Adipose tissue (tissue), 3 donors: ENCODE data around the gene PIH1D2. TPM values are rescaled to one million over a fixed set of nuclear protein-coding genes. Genes with fewer than 3 reads are reported as not detected.
"Not testable (repeated sequence)": the region's sequence is repeated elsewhere in the genome, so short reads cannot be mapped to it uniquely, and the experiment has no call there.

ENCODE experiments used
- H3K27ac ChIP-seq: one replicate; pipeline ENCODE4 v1.5.1; 2013; ENCODE audit warnings: low read depth, low read length
- WGBS, 3 donors: extraction: QIAGEN DNeasy Blood & Tissue Kit; methylation state at CpG; one replicate each; pipeline ENCODE4 v1.1.7; 2013; 5-methylcytosine and 5-hydroxymethylcytosine counted together
- polyA plus RNA-seq, 3 donors: library from polyadenylated mRNA; stranded (reverse); fragments of 200-250 nt; gene quantifications; one replicate each; pipeline ENCODE4 v1.2.3, GENCODE V29; 2013
- donor health status: healthy with polysubstance abuse.
- donor health status: Bipolar disorder and iron deficiency.
- donor health status: healthy.

The PIH1D2 gene, protein sequence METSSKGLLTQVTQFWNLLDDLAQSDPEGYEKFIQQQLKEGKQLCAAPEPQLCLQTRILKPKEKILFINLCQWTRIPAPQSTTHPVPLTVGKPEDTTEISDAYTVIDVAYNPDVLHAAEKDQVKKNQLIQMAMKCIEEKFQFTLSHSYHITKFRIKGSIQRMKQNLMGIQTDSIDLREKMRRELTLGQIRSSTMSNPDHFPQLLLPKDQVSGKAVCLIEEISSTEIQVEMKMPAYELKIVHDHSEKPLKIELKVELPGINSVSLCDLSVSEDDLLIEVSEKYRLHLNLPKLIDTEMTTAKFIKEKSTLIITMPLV
- 1 to 10 TPM in 1 of 3 donors, under 1 TPM in 2; 0.76 to 1.3 (median 0.86) TPM for polyA plus RNA-seq

DNA sequence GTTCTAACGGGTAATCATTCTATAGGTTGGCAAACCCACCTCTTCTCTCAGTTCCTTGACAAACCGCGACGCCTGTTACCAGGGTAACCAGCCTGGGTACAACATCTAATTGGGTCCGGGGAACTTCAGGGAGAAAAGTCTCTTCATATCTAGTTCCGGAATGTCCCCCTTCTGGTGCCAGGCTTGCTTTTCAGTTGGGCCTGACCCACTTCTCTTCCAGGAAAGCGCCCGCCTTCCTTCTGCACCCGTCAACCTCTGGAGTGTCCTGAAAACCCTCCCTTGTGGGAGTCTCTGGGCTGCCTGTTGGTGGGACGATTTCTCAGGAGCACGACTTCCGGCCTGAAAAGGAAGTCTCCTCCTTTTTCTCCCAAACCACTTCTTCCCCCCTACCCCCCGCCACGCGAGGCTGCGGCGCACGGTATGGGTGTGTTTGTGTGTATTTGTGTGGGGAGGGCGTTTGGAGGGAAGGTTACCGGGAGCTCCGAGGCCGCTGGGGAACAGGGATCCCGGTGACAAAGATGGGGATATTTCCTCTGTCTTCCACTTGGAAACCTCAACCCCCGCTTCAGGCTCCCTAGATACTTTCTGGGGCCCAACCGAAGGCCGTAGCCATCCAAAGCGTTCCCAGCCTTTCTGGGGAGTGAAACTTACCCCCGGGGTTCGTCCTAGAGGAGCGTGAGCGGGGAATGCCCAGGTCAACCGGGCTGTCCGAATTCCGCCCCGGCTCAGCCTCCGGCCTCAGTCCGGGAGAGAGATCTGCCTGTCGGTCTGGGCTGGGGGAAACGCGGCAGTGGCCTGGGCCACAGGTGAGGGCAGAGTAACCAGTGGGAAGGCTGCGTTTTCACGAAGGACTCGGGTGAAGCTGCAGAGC, at the start of gene PIH1D2, which contains the start of gene NKAPD1:
Gene PIH1D2 (minus strand): TSS at position 77 of the 871 bp plus-strand sequence. CDS start 843 bp downstream, outside the sequence.
Gene NKAPD1 (plus strand): TSS at position 359 of the 871 bp plus-strand sequence. CDS start 1,276 bp downstream, outside the sequence.
- 0% methylated on average over 43 of the region's 43 CpGs for WGBS, 3 donors
- no peak within 1 kb of the TSS for H3K27ac ChIP-seq

DNA sequence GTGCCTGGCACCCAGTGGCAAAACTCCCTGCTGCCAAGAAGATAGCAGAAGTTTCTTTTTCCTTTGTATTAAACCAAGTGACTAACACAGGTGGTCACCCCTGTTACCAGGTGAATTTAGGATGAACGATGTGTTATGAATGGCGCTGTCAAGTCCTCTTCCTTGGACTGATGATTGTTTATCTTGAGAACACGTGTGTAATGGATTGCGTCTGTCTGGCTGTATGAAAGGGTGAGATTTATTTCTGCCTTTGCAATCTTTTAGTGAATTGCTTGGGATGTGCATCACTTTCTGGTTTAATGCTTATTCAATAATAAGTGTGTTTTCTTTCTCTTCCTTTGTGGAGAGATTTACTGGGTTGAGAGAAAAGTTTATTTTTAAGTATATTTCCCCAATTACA, 49.3 kb upstream of the PIH1D2 start:
- no peak overlapping the region for H3K27ac ChIP-seq
- 67 to 84% (median 69%) methylated on average over 4 of the region's 4 CpGs for WGBS, 3 donors

DNA sequence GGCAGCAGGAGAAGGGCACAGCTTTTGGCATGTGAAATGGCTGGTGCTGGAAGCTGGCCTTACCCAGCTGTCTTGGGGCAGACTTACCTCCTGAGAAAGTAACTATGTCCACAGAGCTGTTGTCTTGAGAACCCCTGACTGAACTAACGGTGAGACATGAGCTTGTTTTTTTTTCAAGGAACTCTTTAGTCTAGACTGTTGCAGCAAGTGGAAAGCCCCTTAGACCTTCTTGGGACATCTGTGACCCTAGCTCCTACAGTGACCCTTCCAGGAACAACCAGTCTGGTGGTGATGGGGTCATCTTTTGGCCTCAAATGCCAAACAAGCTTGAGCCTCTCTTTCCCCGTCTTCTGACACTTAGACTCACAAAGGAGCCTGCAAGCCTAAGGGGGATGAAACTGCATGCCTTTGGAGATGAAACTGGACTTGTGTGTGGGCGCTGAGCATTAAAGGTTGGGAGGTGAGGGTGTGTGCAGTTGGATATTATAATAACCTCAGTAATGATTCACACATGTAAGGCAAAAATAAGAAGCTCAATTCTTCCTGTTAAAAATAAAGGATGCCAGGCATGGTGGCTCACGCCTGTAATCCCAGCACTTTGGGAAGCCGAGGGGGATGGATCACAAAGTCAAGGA, 48.3 kb upstream of the PIH1D2 start:
- H3K27ac ChIP-seq: no peak overlapping the region
- WGBS, 3 donors: 93 to 96% (median 94%) methylated on average over 5 of the region's 5 CpGs

DNA sequence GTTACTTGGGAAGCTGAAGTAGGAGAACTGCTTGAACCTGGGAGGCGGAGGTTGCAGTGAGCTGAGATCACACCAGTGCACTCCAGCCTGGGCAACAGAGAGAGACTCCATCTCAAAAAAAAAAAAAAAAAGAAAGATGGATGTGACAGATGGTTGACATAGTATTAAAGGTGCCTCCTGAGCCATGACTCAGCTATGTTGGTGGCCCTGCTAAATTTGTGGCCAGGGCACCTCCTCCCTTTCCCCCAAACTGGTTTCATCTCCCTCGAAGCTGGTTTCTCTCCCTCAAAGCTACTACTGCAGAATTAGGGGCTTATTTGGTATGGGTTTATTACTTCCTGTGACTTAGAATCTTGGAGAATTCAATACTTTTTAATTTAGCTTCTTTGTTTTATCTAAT, 44.4 kb upstream of the PIH1D2 start:
- WGBS, 3 donors: 74 to 89% (median 82%) methylated on average over 2 of the region's 2 CpGs
- no peak overlapping the region for H3K27ac ChIP-seq

DNA sequence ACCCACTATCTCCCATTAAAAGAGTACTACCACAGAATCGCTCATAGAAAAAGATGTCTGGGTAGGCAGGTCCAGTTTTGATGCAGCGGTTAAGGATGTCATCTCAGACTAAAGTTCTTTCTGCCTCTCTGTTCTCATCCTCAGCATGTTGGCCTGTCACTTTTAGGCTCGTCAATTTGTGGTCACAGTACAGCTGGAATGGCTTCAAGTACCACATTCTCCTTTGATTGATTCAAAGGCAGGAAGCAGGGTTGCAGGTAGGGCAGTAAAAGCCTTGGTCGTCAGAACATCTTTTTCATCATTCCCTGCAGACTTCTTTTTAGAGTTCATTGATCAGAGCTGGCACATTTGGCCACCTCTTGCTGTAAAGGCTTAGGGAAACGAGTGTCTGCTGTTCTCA, 41.6 kb upstream of the PIH1D2 start:
- no peak overlapping the region for H3K27ac ChIP-seq
- 70 to 78% (median 75%) methylated on average over 5 of the region's 5 CpGs for WGBS, 3 donors

DNA sequence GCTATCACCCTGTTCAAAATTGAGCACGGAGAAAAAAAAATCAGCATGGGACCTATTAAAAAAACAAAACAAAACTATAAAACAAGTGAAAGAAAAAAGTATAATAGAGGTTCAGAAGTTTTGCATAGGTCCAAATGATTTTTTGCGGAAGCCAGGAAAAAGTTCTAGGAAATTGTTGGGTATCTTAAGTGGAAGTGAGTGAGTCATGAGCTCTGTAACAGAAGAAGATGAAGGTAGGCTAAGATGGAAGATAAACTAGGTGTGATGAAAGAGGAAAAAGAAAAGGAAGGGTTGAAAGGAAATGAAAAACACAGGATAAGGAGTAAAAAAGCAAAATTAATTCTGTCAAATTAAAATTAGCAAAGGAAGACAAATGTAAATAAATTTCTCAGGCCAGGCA, 40.6 kb upstream of the PIH1D2 start:
- 94 to 96% (median 95%) methylated on average over 2 of the region's 2 CpGs for WGBS, 3 donors
- H3K27ac ChIP-seq: no peak overlapping the region

DNA sequence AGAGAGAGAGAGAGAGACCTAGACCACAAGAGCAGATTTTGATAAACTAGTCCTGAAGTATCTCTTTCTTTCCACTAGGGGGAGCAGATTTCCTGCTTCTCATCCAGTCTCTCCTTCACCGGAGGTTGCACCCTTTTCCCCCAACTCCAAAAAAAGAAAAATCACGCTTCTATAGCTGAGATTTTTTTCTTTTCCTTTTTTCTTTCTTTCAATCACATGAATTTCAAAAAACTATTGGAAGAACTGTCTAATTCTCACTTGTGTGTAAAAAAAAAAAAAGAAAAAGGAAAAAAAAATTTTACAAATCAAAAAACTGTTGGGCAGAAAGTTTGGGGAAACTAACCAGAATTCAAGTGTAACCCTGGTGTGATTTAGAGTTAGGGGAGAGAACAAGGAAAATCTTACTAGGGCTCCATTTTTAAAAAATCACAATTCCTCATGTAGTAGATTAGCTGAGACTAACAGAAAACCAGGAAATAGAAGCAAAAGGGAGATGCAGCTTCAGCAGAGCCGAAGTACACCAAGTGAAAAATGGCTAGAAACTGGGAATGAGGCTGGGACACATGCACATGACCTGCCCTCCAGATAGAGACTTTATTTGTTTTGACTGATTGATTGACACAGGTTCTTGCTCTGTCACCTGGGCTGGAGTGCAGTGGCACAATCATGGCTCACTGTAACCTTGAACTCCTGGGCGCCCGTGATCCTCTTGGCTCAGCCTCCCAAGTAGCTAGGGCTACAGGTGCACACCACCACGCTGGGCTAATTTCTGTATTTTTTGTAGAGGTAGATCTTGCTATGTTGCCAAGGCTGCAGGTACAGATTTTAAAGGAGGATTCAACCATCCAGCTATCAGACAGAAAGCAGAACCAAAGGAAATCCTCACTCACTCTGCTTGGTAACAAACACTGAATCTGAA, 40.0 kb upstream of the PIH1D2 start:
- WGBS, 3 donors: 48 to 63% (median 61%) methylated on average over 6 of the region's 6 CpGs
- no peak overlapping the region for H3K27ac ChIP-seq

DNA sequence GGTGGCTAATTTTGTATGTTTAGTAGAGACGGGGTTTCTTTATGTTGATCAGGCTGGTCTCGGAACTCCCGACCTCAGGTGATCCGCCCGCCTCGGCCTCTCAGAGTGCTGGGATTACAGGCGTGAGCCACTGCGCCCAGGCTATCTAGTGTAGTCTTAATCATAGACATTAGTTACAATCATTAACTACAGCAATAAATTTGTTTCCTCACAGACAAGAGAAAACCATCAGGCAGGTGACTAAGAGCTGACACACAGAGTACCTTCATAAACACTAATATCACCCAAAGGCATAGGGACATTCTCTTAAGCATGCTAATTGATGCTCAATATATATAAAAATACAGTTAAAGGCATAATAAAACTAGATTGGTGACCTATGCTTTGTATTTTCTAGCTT, 32.3 kb upstream of the PIH1D2 start:
- WGBS, 3 donors: 95 to 98% (median 96%) methylated on average over 8 of the region's 8 CpGs
- H3K27ac ChIP-seq: no peak overlapping the region

DNA sequence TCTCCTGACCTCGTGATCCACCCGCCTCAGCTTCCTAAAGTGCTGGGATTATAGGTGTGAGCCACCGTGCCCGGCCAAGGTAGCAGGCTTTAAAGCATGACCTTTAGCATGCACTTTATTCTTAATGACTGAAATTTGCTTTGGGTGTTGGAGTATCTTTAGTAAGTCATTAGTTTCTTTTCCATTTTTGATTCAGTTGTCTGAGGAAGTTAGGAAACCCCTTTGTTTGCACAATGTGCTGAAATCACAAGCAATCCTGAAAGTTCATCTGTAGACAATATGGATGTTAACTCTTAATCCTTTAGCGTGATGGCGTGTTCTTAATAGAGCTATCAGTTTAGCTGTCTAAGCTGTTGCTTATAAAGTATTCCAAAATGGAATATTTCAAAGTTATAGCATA, 29.6 kb upstream of the PIH1D2 start:
- WGBS, 3 donors: 72 to 92% (median 81%) methylated on average over 6 of the region's 6 CpGs

DNA sequence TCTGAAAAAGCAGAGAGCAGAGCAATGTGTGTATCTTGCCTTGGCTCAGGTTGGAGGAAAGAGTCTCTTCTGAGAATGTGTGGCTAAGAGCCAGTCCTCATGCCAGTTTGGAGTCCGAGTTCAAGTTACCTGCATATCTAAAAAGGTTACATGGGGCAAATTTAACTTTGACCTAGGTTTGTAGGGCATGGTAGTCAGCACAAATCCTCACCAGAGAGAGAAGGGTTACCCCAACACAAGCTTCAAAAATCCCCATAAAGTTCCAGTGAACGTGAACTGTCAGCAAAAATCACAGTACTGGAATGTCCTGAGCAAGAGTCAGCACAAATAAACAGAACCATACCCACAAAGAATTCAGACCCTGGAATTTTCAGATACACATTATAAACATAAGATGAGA, 26.6 kb upstream of the PIH1D2 start:
- H3K27ac ChIP-seq: no peak overlapping the region
- WGBS, 3 donors: 59 to 76% (median 66%) methylated on average over 2 of the region's 2 CpGs

More for the DNA sequence above, 29.6 kb upstream of the PIH1D2 start:
- H3K27ac ChIP-seq: no peak overlapping the region

DNA sequence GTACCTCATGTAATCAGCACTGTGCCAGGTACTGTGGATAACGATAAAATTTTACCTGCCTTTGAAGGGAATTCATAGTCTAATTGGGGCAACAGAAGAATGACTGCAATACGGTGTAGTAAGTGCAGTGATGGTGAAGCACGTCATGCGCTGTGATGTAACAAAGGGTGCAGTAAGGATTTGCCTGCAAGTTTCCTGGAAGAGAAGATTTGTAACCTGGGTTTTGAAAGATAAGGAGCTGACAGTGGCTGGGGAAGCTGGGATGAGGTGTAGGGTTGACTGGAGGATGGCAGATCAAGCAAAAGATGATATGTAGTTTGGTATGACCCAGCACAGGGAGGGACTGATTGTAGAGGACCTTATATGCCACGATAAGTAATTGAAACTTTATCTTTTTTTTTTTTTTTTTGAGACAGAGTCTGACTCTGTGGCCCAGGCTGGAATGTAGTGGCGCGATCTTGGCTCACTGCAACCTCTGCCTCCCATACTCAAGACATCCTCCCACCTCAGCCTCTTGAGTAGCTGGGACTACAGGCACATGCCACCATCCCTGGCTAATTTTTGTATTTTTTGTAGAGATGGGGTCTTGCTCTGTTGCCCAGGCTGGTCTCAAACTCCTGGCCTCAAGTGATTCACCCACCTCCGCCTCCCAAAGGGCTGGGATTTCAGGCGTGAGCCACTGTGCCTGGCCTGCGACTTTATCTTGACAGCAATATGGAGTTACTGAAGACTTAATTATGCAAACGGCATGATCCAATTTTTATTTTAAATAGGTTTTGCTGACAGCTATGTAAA, 24.1 kb upstream of the PIH1D2 start:
- WGBS, 3 donors: 86 to 90% (median 87%) methylated on average over 11 of the region's 11 CpGs

DNA sequence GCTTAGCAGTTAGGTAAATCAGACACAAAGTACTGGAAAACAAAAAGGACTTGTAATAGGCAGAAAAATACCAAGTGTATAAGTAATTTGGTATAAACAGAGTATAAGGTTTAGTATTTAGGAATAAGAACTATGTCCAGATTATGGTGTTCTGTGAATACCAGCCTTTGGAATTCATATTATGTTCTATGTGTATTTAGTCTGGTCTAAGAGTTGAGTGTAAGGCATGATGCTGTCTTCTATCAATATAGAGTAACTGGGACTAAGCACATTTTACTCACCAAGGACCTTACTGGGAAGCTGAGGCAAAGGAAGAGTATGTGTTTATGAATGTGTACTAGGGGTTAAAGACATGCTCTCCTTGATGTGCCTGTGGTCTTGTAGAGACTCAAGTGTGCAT, 22.4 kb upstream of the PIH1D2 start:
- H3K27ac ChIP-seq: no peak overlapping the region

More for the DNA sequence above, 24.1 kb upstream of the PIH1D2 start:
- H3K27ac ChIP-seq: no peak overlapping the region

DNA sequence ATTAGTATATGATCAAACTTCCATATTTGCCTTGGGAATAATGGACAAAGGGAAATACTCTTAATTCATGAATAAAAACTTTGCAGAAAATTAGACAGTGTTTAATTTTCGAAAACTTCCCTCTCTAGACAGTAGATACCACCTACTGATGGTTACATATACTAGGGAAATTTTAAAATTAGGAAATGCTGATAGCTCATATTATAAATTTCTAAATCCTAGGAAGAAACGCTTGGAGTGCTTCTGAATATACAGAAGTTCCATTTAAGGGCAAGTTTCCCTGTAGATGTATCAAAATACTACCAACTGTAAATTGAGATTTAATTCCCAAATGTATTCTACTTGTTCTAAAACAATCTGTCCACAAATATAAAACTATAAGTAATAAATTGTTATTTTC, 21.5 kb upstream of the PIH1D2 start:
- WGBS, 3 donors: 90 to 97% (median 91%) methylated on average over 2 of the region's 2 CpGs
- not testable (repeated sequence) for H3K27ac ChIP-seq

DNA sequence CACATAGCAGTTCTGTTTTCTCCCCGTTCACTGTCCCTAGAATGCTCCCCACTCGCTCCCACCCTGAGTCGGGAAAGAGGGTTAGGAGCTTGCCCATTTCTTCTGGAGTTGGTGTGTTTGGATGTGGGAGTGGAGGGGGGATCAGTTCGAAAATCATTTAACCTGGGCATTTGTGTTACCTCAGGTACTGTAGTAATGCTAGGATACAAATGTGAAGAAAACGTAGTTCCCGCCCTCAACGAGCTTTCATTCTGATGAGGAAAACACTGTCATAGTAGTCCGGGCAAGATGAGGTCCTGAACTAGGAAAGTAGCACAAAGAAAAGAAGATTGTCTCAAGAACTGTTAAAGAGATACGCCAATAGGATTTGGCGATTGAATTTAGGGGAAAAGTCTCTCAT, 13.4 kb upstream of the PIH1D2 start:
- 15 to 19% (median 18%) methylated on average over 10 of the region's 10 CpGs for WGBS, 3 donors
- no peak overlapping the region for H3K27ac ChIP-seq

DNA sequence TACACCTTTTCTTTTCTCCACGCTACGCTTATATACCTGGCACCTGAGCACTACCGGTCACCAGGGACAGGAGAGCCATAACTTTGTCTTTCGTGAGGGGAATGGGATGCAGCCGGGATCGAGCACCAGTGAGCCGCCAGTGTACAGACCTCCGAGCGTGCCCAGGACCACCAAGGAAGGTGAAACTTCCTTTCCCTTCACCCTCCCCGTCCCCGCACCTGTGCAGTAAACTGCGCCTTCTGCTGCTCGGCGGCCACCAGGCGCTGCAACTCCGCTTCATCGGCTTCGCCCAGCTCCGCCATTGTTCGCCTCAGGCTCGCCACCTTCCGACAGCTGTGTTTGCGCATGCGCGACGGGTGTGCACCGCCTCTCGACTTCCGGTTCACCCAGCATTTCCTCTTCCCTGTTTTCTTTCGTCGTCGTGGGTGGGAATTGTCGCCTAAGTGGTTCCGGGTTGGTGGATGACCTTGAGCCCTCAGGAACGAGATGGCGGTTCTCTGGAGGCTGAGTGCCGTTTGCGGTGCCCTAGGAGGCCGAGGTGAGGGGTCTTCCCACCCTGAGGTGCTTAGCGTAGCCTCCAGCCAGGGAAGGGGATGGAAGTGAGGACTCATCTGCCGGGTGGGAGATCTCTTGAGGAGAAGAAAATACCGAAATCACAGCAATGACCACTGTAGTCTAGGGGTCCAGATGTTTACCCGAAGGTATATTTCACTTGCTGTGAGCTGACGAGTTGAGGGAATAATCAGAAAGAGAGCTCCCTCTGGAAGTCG, 12.8 kb upstream of the PIH1D2 start, which contains the start of the genes SDHD and TIMM8B:
Gene SDHD (plus strand): TSS at position 452 of the 770 bp plus-strand sequence. CDS start 35 bp downstream, at position 487.
Gene TIMM8B (minus strand): TSS at position 335 of the 770 bp plus-strand sequence. CDS start 33 bp downstream, at position 302.
- no peak within 1 kb of the TSS for H3K27ac ChIP-seq
- WGBS, 3 donors: 0 to 1% (median 0%) methylated on average over 45 of the region's 45 CpGs

DNA sequence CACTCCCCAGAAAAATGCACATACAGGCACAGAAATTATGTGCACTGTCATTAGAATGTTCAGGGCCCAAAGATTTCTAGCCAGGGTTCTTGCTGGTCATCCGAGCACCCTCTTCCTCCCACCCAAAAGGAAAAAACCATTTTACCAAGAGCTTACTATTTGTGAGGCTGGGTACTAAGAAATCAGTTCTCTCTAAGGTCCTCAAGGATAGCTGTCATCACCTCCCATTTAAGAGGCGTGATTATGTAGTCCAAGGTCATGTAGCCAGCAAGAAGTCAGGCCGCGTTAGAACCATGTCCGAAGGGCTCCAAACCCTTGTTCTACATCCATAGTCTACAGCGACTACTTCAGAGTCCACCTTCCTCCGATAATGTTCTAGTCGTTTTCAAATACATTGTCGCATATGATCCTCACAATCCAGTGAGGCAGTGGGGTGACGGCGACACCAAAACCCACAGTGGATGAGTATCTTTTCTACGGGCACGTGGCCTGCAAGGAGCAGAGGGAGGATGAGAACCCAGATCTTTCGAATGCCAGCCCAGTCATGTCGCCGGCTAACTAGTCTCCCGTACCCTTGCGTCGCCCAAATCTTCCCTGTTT, 12.1 kb upstream of the PIH1D2 start:
- no peak overlapping the region for H3K27ac ChIP-seq
- WGBS, 3 donors: 4 to 5% (median 4%) methylated on average over 19 of the region's 19 CpGs
